SK-N-SH treated with all-trans-retinoic acid at 6 μM for 48 hours (cell line): ENCODE results near the gene ADGRG7.

Experiments used
- ATAC-seq: fragments of 200-7000 bp; cut with Tn5 transposase; 3 replicates; pipeline ENCODE4 v1.9.1; 2020; ENCODE audit warnings: mild to moderate bottlenecking, moderate library complexity
- ARNTL ChIP-seq: fragments of 450-650 bp; formaldehyde crosslinking; IDR thresholded peaks from 2 replicates; pipeline ENCODE4 v1.5.0; 2020; ENCODE audit warnings: low read depth, mild to moderate bottlenecking, moderate library complexity, borderline replicate concordance
- BACH2 ChIP-seq: fragments of 250-450 bp; sonication (Bioruptor Pico); IDR thresholded peaks from 2 replicates; pipeline ENCODE4 v1.9.0; 2021; ENCODE audit warnings: mild to moderate bottlenecking, borderline replicate concordance
- CREB5 ChIP-seq: fragments of 250-450 bp; sonication (Bioruptor Pico); IDR thresholded peaks from 2 replicates; pipeline ENCODE4 v1.5.1; 2020; ENCODE audit warnings: low read depth, mild to moderate bottlenecking, moderate library complexity
- CSDC2 ChIP-seq: fragments of 250-450 bp; sonication (Bioruptor Pico); IDR thresholded peaks from 2 replicates; pipeline ENCODE4 v1.5.0; 2020; ENCODE audit warnings: mild to moderate bottlenecking, moderate library complexity
- GLIS3 ChIP-seq: fragments of 250-450 bp; sonication (Bioruptor Pico); IDR thresholded peaks from 2 replicates; pipeline ENCODE4 v1.5.0; 2020; ENCODE audit warnings: mild to moderate bottlenecking, moderate library complexity
- ISL1 ChIP-seq: fragments of 250-450 bp; sonication (Bioruptor Pico); IDR thresholded peaks from 2 replicates; pipeline ENCODE4 v2.1.2; 2022; ENCODE audit warnings: mild to moderate bottlenecking, moderate library complexity
- OSR1 ChIP-seq: fragments of 250-450 bp; sonication (Bioruptor Pico); IDR thresholded peaks from 2 replicates; pipeline ENCODE4 v1.8.0; 2022; ENCODE audit warnings: moderate library complexity, mild to moderate bottlenecking, inconsistent platforms
- PATZ1 ChIP-seq: fragments of 250-450 bp; sonication (Bioruptor Pico); IDR thresholded peaks from 2 replicates; pipeline ENCODE4 v1.8.0; 2020; ENCODE audit warnings: mild to moderate bottlenecking, moderate library complexity, borderline replicate concordance
- POU6F1 ChIP-seq: fragments of 250-450 bp; sonication (Bioruptor Pico); IDR thresholded peaks from 2 replicates; pipeline ENCODE4 v1.8.0; 2021; ENCODE audit warnings: low read depth, mild to moderate bottlenecking, moderate library complexity, borderline replicate concordance
- PPARA ChIP-seq: fragments of 250-450 bp; sonication (Bioruptor Pico); IDR thresholded peaks from 2 replicates; pipeline ENCODE4 v1.5.0; 2020; ENCODE audit warnings: mild to moderate bottlenecking, borderline replicate concordance
- RARB ChIP-seq: fragments of 250-450 bp; sonication (Bioruptor Pico); IDR thresholded peaks from 2 replicates; pipeline ENCODE4 v1.8.0; 2021; ENCODE audit warnings: mild to moderate bottlenecking, moderate library complexity
- SNAI2 ChIP-seq: fragments of 250-450 bp; sonication (Bioruptor Pico); IDR thresholded peaks from 2 replicates; pipeline ENCODE4 v1.5.0; 2020; ENCODE audit warnings: mild to moderate bottlenecking, moderate library complexity
- TCF4 ChIP-seq: fragments of 250-450 bp; sonication (Bioruptor Pico); IDR thresholded peaks from 2 replicates; pipeline ENCODE4 v1.8.0; 2021; ENCODE audit warnings: mild to moderate bottlenecking, moderate library complexity, borderline replicate concordance
- TOX ChIP-seq: fragments of 250-450 bp; sonication (Bioruptor Pico); IDR thresholded peaks from 2 replicates; pipeline ENCODE4 v1.8.0; 2021; ENCODE audit warnings: mild to moderate bottlenecking, moderate library complexity, borderline replicate concordance
- TSHZ2 ChIP-seq: fragments of 250-450 bp; sonication (Bioruptor Pico); IDR thresholded peaks from 2 replicates; pipeline ENCODE4 v1.5.0; 2020; ENCODE audit warnings: mild to moderate bottlenecking, moderate library complexity
- ZC3H10 ChIP-seq: fragments of 250-450 bp; sonication (Bioruptor Pico); IDR thresholded peaks from 2 replicates; pipeline ENCODE4 v1.5.1; 2021; ENCODE audit warnings: mild to moderate bottlenecking, moderate library complexity
- ZFP3 ChIP-seq: fragments of 250-450 bp; sonication (Bioruptor Pico); IDR thresholded peaks from 2 replicates; pipeline ENCODE4 v1.5.0; 2020; ENCODE audit warnings: mild to moderate bottlenecking, moderate library complexity
- ZFP30 ChIP-seq: fragments of 450-650 bp; formaldehyde crosslinking; IDR thresholded peaks from 2 replicates; pipeline ENCODE4 v1.5.0; 2022; ENCODE audit warnings: mild to moderate bottlenecking, moderate library complexity
- ZNF565 ChIP-seq: fragments of 450-650 bp; formaldehyde crosslinking; conservative IDR thresholded peaks from 2 replicates; pipeline ENCODE4 v1.5.0; 2020; ENCODE audit warnings: low read depth, mild to moderate bottlenecking, moderate library complexity
- ZNF8 ChIP-seq: fragments of 450-650 bp; formaldehyde crosslinking; IDR thresholded peaks from 2 replicates; pipeline ENCODE4 v1.5.0; 2020; ENCODE audit warnings: mild to moderate bottlenecking, moderate library complexity

The ADGRG7 gene

GRCh38 chr3:100634493-100635272 lies 25.3 kb downstream of the ADGRG7 start:
- no peak for TF ChIP-seq PATZ1 (CRISPR knock-in tag)
- no peak for TF ChIP-seq ARNTL
- TF ChIP-seq ZNF8: no peak
- TF ChIP-seq ZC3H10: no peak
- TF ChIP-seq, all 23 proteins: peak for 0
- ATAC-seq: 0 out of 3 replicates have a peak, but pooled peaks have one; percentile 28

GRCh38 chr3:100635273-100635701 lies 25.9 kb downstream of the ADGRG7 start:
- TF ChIP-seq BACH2: no peak
- TF ChIP-seq CREB5 (CRISPR knock-in tag): no peak
- TF ChIP-seq OSR1 (CRISPR knock-in tag): no peak
- no peak for TF ChIP-seq TSHZ2 (CRISPR knock-in tag)
- no peak for TF ChIP-seq TCF4 (CRISPR knock-in tag)
- no peak for TF ChIP-seq SNAI2 (CRISPR knock-in tag)
- no peak for TF ChIP-seq RARB (CRISPR knock-in tag)
- TF ChIP-seq ARNTL: no peak
- no peak for TF ChIP-seq GLIS3 (CRISPR knock-in tag)
- TF ChIP-seq POU6F1 (CRISPR knock-in tag): no peak
- no peak for TF ChIP-seq CSDC2
- ATAC-seq: no peak

GRCh38 chr3:100637197-100637631 lies 27.8 kb downstream of the ADGRG7 start:
- ATAC-seq: peak; percentile 76
- TF ChIP-seq RARB (CRISPR knock-in tag) (no peak), ZNF8 (peak; percentile 5; the same call in 1 of the 2 replicates), SNAI2 (CRISPR knock-in tag) (0 out of 2 replicates have a peak, but pooled peaks have one; percentile 25), GLIS3 (CRISPR knock-in tag) (no peak), ISL1 (CRISPR knock-in tag) (peak; percentile 84), ZFP3 (CRISPR knock-in tag) (peak; percentile 64; the same call in 1 of the 2 replicates), OSR1 (CRISPR knock-in tag) (no peak)

GRCh38 chr3:100640633-100641032 lies 31.2 kb downstream of the ADGRG7 start:
- ATAC-seq: no peak
- TF ChIP-seq ZFP30 (CRISPR knock-in tag): no peak
- TF ChIP-seq ZNF8: no peak
- no peak for TF ChIP-seq PATZ1 (CRISPR knock-in tag)
- TF ChIP-seq PPARA: no peak
- no peak for TF ChIP-seq RARB (CRISPR knock-in tag)
- TF ChIP-seq ZC3H10: no peak
- no peak for TF ChIP-seq ZNF565 (CRISPR knock-in tag)
- TF ChIP-seq TOX (CRISPR knock-in tag): no peak
- TF ChIP-seq CREB5 (CRISPR knock-in tag): no peak
- TF ChIP-seq CSDC2: no peak
- TF ChIP-seq ZFP3 (CRISPR knock-in tag): no peak
- TF ChIP-seq TSHZ2 (CRISPR knock-in tag): no peak
- no peak for TF ChIP-seq BACH2
- no peak for TF ChIP-seq ARNTL
- TF ChIP-seq SNAI2 (CRISPR knock-in tag): no peak
